Mesenchymal stem cell (in vitro differentiated cells and primary cell): ENCODE results near the gene AKNA.

Experiments
- DNase-seq: peaks from one replicate; pipeline ENCODE4 v3.0.0-alpha.2; 2013
- H2AFZ ChIP-seq: one replicate; pipeline ENCODE4 v1.6.1; 2013; ENCODE audit warnings: low read depth, mild to moderate bottlenecking, control low read depth, inconsistent platforms, low read length, moderate library complexity
- H2AK5ac ChIP-seq: 2 replicates; pipeline ENCODE4 v1.6.1; 2013; ENCODE audit warnings: low read length, moderate library complexity, mild to moderate bottlenecking, inconsistent platforms; ENCODE audit not compliant: severe bottlenecking
- H2BK120ac ChIP-seq: one replicate; pipeline ENCODE4 v1.6.1; 2013; ENCODE audit warnings: low read depth, mild to moderate bottlenecking, inconsistent platforms, low read length, moderate library complexity
- H2BK12ac ChIP-seq, 2 experiments: one replicate each; pipeline ENCODE4 v1.6.1; 2013; ENCODE audit warnings: inconsistent platforms in 2 of 2, low read length in 2 of 2, mild to moderate bottlenecking in 2 of 2, moderate library complexity in 2 of 2, control low read depth in 1 of 2
- H2BK15ac ChIP-seq: one replicate; pipeline ENCODE4 v1.6.1; 2013; ENCODE audit warnings: mild to moderate bottlenecking, low read depth, inconsistent platforms; ENCODE audit not compliant: poor library complexity, severe bottlenecking
- H2BK5ac ChIP-seq: 2 replicates; pipeline ENCODE4 v1.6.1; 2013; ENCODE audit warnings: low read depth, mild to moderate bottlenecking, low read length, control low read depth, inconsistent platforms; ENCODE audit not compliant: poor library complexity, severe bottlenecking
- H3K14ac ChIP-seq, 2 experiments: one replicate each; pipeline ENCODE4 v1.6.1; 2013; ENCODE audit warnings: inconsistent platforms in 2 of 2, low read length in 2 of 2, control low read depth in 1 of 2, mild to moderate bottlenecking in 1 of 2, moderate library complexity in 1 of 2
- H3K18ac ChIP-seq, 2 experiments: one replicate each; pipeline ENCODE4 v1.6.1; 2013; ENCODE audit warnings: inconsistent platforms in 2 of 2, low read length in 2 of 2, control low read depth in 1 of 2, low read depth in 1 of 2, mild to moderate bottlenecking in 1 of 2
- H3K23ac ChIP-seq, 2 experiments: one replicate each; pipeline ENCODE4 v1.6.1; 2013; ENCODE audit warnings: inconsistent platforms in 2 of 2, low read length in 2 of 2, mild to moderate bottlenecking in 2 of 2, moderate library complexity in 2 of 2, control low read depth in 1 of 2
- H3K27ac ChIP-seq: 2 replicates; pipeline ENCODE4 v1.5.1; 2013; ENCODE audit warnings: mild to moderate bottlenecking, moderate library complexity, low read length, control low read depth, inconsistent platforms; ENCODE audit not compliant: poor library complexity, severe bottlenecking
- H3K27me3 ChIP-seq, 2 experiments: 2 replicates each; pipeline versions ENCODE4 v1.6.1 to v1.7.0; 2013; ENCODE audit warnings: low read length in 2 of 2, mild to moderate bottlenecking in 2 of 2, moderate library complexity in 2 of 2, control low read depth in 1 of 2, inconsistent platforms in 1 of 2; ENCODE audit not compliant: control insufficient read depth in 1 of 2, insufficient read depth in 1 of 2
- H3K36me3 ChIP-seq, 2 experiments: 2 replicates each; pipeline versions ENCODE4 v1.6.1 to v1.7.0; 2013; ENCODE audit warnings: low read length in 2 of 2, control low read depth in 1 of 2, inconsistent platforms in 1 of 2, low read depth in 1 of 2, mild to moderate bottlenecking in 1 of 2; ENCODE audit not compliant: insufficient read depth in 2 of 2, control insufficient read depth in 1 of 2
- H3K4ac ChIP-seq, 2 experiments: one replicate each; pipeline ENCODE4 v1.6.1; 2013; ENCODE audit warnings: inconsistent platforms in 2 of 2, low read length in 2 of 2, mild to moderate bottlenecking in 2 of 2, moderate library complexity in 2 of 2, control low read depth in 1 of 2, low read depth in 1 of 2
- H3K4me1 ChIP-seq: 2 replicates; pipeline ENCODE4 v1.6.1; 2013; ENCODE audit warnings: low read depth, low read length, control low read depth; ENCODE audit not compliant: control insufficient read depth, insufficient read depth
- H3K4me2 ChIP-seq: 2 replicates; pipeline ENCODE4 v1.6.1; 2013; ENCODE audit warnings: low read length, mild to moderate bottlenecking, inconsistent platforms; ENCODE audit not compliant: poor library complexity, severe bottlenecking
- H3K4me3 ChIP-seq, 2 experiments: 2 replicates each; pipeline versions ENCODE4 v1.5.1 to v1.7.0; 2013; ENCODE audit warnings: low read length in 2 of 2, mild to moderate bottlenecking in 2 of 2, control low read depth in 1 of 2, low read depth in 1 of 2; ENCODE audit not compliant: insufficient read depth in 1 of 2
- H3K79me1 ChIP-seq: replicated peaks from 2 replicates; pipeline ENCODE4 v1.6.1; 2013; ENCODE audit warnings: mild to moderate bottlenecking, control low read depth, low read length, inconsistent platforms; ENCODE audit not compliant: poor library complexity, severe bottlenecking
- H3K9ac ChIP-seq: 2 replicates; pipeline ENCODE4 v1.7.0; 2013; ENCODE audit warnings: mild to moderate bottlenecking, low read length, moderate library complexity
- H3K9me3 ChIP-seq: 2 replicates; pipeline ENCODE4 v1.7.0; 2013; ENCODE audit warnings: mild to moderate bottlenecking, low read length; ENCODE audit not compliant: control insufficient read depth
- H4K8ac ChIP-seq: one replicate; pipeline ENCODE4 v1.6.1; 2013; ENCODE audit warnings: inconsistent platforms, mild to moderate bottlenecking, low read length, moderate library complexity
- H4K91ac ChIP-seq: one replicate; pipeline ENCODE4 v1.6.1; 2013; ENCODE audit warnings: mild to moderate bottlenecking, low read length, inconsistent platforms
- WGBS: methylation state at CpG from one replicate; pipeline ENCODE4 v1.1.7; 2013; ENCODE audit warnings: mixed read lengths; 5-methylcytosine and 5-hydroxymethylcytosine counted together

Gene AKNA

DNA sequence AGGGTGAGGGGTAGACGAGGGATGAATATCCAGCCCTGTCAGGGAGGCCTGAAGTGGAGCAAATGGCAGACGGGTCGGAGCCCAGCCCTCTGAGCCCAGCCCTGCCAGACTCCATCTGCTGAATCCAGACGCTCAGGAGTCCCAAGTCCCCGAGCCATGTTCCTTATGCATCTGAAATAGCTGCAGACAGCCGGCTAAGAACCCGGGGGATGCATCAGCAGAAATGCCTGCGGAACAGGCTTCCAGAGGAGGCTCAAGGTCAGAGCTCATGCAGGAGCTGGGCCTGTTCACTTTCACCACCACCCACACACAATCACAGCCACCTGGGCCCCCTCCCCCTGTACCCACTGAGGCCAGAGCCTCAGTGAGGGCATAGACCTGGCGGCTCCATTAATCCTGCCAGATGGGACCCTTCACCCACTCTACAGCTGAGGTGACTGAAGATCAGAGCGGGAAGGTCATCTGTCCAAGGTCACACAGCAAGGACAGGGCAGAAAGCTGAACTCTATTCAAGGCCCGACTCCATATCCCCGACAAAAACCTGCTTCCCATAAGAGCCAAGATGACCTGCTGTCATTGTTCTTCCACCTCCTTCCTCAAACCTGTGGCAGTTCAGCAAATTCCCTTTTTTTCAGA is 24.4 kb upstream of the AKNA start:
- no peak overlapping the region for H3K14ac ChIP-seq
- no peak overlapping the region for H3K4me2 ChIP-seq
- H3K9me3 ChIP-seq, result no peaks in the 10 kb centered on the region
- no peak overlapping the region for H4K91ac ChIP-seq
- peaks cover 0 to 6% of the 10 kb centered on the region in 2 experiments for H3K36me3 ChIP-seq
- H3K79me1 ChIP-seq, result no peaks in the 10 kb centered on the region
- no peak overlapping the region for H3K4me3 ChIP-seq
- H2BK120ac ChIP-seq, result no peak overlapping the region
- H3K9ac ChIP-seq, result no peak overlapping the region
- H3K4ac ChIP-seq, result no peak overlapping the region
- H4K8ac ChIP-seq, result no peak overlapping the region
- H3K18ac ChIP-seq, result no peak overlapping the region
- H3K4me1 ChIP-seq, result peaks cover 22% of the 10 kb centered on the region
- no peak for DNase-seq
- no peak overlapping the region for H2BK12ac ChIP-seq
- H2BK5ac ChIP-seq, result no peak overlapping the region
- H2BK15ac ChIP-seq, result no peak overlapping the region
- no peak overlapping the region for H3K27ac ChIP-seq
- H2AK5ac ChIP-seq, result no peak overlapping the region
- H3K27me3 ChIP-seq, result peaks cover 0 to 17% of the 10 kb centered on the region in 2 experiments
- H3K23ac ChIP-seq, result no peak overlapping the region
- no peak overlapping the region for H2AFZ ChIP-seq
- 84% methylated on average over 12 of the region's 12 CpGs for WGBS

GRCh38 chr9:114411452-114411851 is 23.7 kb upstream of the AKNA start:
- H2BK15ac ChIP-seq, result no peak overlapping the region
- no peak overlapping the region for H3K4me3 ChIP-seq
- H3K27ac ChIP-seq, result no peak overlapping the region
- DNase-seq, result no peak
- no peak overlapping the region for H2BK5ac ChIP-seq
- no peak overlapping the region for H3K14ac ChIP-seq
- no peak overlapping the region for H2AK5ac ChIP-seq
- no peak overlapping the region for H3K9ac ChIP-seq
- no peaks in the 10 kb centered on the region for H3K9me3 ChIP-seq
- no peak overlapping the region for H4K8ac ChIP-seq
- H3K4me2 ChIP-seq, result no peak overlapping the region
- no peak overlapping the region for H2AFZ ChIP-seq
- no peaks in the 10 kb centered on the region for H3K79me1 ChIP-seq
- no peak overlapping the region for H3K23ac ChIP-seq
- peaks cover 0 to 11% of the 10 kb centered on the region in 2 experiments for H3K36me3 ChIP-seq
- H3K4ac ChIP-seq, result no peak overlapping the region
- H4K91ac ChIP-seq, result no peak overlapping the region
- H3K4me1 ChIP-seq, result peaks cover 22% of the 10 kb centered on the region
- no peak overlapping the region for H3K18ac ChIP-seq
- WGBS, result 95% methylated on average over 6 of the region's 6 CpGs
- peaks cover 0 to 22% of the 10 kb centered on the region in 2 experiments for H3K27me3 ChIP-seq
- H2BK120ac ChIP-seq, result no peak overlapping the region
- H2BK12ac ChIP-seq, result no peak overlapping the region

- no peak overlapping the region for H3K23ac ChIP-seq
- no peak overlapping the region for H2BK120ac ChIP-seq
- H4K91ac ChIP-seq, result no peak overlapping the region
- H3K9ac ChIP-seq, result no peak overlapping the region
- H4K8ac ChIP-seq, result no peak overlapping the region
- H3K14ac ChIP-seq, result no peak overlapping the region
- H2BK5ac ChIP-seq, result no peak overlapping the region
- H3K27me3 ChIP-seq, result peaks cover 0 to 22% of the 10 kb centered on the region in 2 experiments
- H3K9me3 ChIP-seq, result no peaks in the 10 kb centered on the region
- H3K18ac ChIP-seq, result no peak overlapping the region
- WGBS, result 94% methylated on average over 7 of the region's 8 CpGs
- H3K4ac ChIP-seq, result no peak overlapping the region
- H2BK12ac ChIP-seq, result no peak overlapping the region
- no peak overlapping the region for H3K27ac ChIP-seq
- no peak overlapping the region for H2AFZ ChIP-seq
- no peak overlapping the region for H3K4me3 ChIP-seq
- H3K36me3 ChIP-seq, result peaks cover 0 to 17% of the 10 kb centered on the region in 2 experiments
- H2AK5ac ChIP-seq, result no peak overlapping the region
- H3K4me1 ChIP-seq, result peaks cover 19% of the 10 kb centered on the region
- no peaks in the 10 kb centered on the region for H3K79me1 ChIP-seq
- no peak overlapping the region for H3K4me2 ChIP-seq
- H2BK15ac ChIP-seq, result no peak overlapping the region
- no peak for DNase-seq
Measured at GRCh38 chr9:114410910-114411309, 23.1 kb upstream of the AKNA start.

GRCh38 chr9:114409842-114410241 is 22.1 kb upstream of the AKNA start:
- no peak overlapping the region for H3K4me3 ChIP-seq
- no peak overlapping the region for H3K27ac ChIP-seq
- no peak overlapping the region for H2BK120ac ChIP-seq
- peaks cover 0 to 22% of the 10 kb centered on the region in 2 experiments for H3K27me3 ChIP-seq
- no peak overlapping the region for H3K9ac ChIP-seq
- H4K91ac ChIP-seq, result no peak overlapping the region
- no peak overlapping the region for H3K4ac ChIP-seq
- no peak overlapping the region for H2BK15ac ChIP-seq
- H3K23ac ChIP-seq, result no peak overlapping the region
- no peak overlapping the region for H2AFZ ChIP-seq
- H3K79me1 ChIP-seq, result no peaks in the 10 kb centered on the region
- H2BK5ac ChIP-seq, result no peak overlapping the region
- no peak overlapping the region for H3K14ac ChIP-seq
- 82% methylated on average over 5 of the region's 5 CpGs for WGBS
- H2AK5ac ChIP-seq, result no peak overlapping the region
- H2BK12ac ChIP-seq, result no peak overlapping the region
- DNase-seq, result no peak
- H3K18ac ChIP-seq, result no peak overlapping the region
- no peak overlapping the region for H3K4me2 ChIP-seq
- H4K8ac ChIP-seq, result no peak overlapping the region
- no peaks in the 10 kb centered on the region for H3K9me3 ChIP-seq
- H3K4me1 ChIP-seq, result peaks cover 19% of the 10 kb centered on the region
- H3K36me3 ChIP-seq, result peaks cover 0 to 17% of the 10 kb centered on the region in 2 experiments
